HEK293 (cell line): ENCODE data around the gene NOVA2.

Experiments used
- BCL6B ChIP-seq: fragments of 450-650 bp; formaldehyde crosslinking; IDR thresholded peaks from 2 replicates; pipeline ENCODE4 v1.5.1; 2017; ENCODE audit warnings: missing biosample characterization, missing genetic modification characterization
- GFI1B ChIP-seq: fragments of 450-650 bp; formaldehyde crosslinking; IDR thresholded peaks from 2 replicates; pipeline ENCODE4 v1.5.1; 2016; ENCODE audit warnings: missing biosample characterization, missing genetic modification characterization
- GLIS1 ChIP-seq: fragments of 450-650 bp; formaldehyde crosslinking; IDR thresholded peaks from 2 replicates; pipeline ENCODE4 v1.5.1; 2016; ENCODE audit warnings: missing biosample characterization, missing genetic modification characterization
- HOXA7 ChIP-seq: sonication (generic); formaldehyde crosslinking; IDR thresholded peaks from 2 replicates; pipeline ENCODE4 v1.8.1; 2022; ENCODE audit warnings: missing genetic modification reagents, borderline replicate concordance
- HOXC10 ChIP-seq: sonication (generic); formaldehyde crosslinking; IDR thresholded peaks from 2 replicates; pipeline ENCODE4 v1.8.1; 2023; ENCODE audit warnings: mild to moderate bottlenecking, missing genetic modification reagents
- KLF1 ChIP-seq: fragments of 450-650 bp; formaldehyde crosslinking; IDR thresholded peaks from 2 replicates; pipeline ENCODE4 v1.5.1; 2016; ENCODE audit warnings: missing biosample characterization, missing genetic modification characterization
- OVOL3 ChIP-seq: fragments of 450-650 bp; formaldehyde crosslinking; IDR thresholded peaks from 2 replicates; pipeline ENCODE4 v1.5.1; 2016; ENCODE audit warnings: missing biosample characterization, missing genetic modification characterization
- YY1 ChIP-seq: fragments of 450-650 bp; formaldehyde crosslinking; IDR thresholded peaks from 2 replicates; pipeline ENCODE4 v1.5.1; 2018; ENCODE audit warnings: missing biosample characterization, missing genetic modification characterization
- ZBTB10 ChIP-seq: fragments of 450-650 bp; formaldehyde crosslinking; IDR thresholded peaks from 2 replicates; pipeline ENCODE4 v1.5.1; 2016; ENCODE audit warnings: missing biosample characterization, missing genetic modification characterization
- ZIC2 ChIP-seq: fragments of 450-650 bp; formaldehyde crosslinking; IDR thresholded peaks from 2 replicates; pipeline ENCODE4 v1.5.1; 2016; ENCODE audit warnings: missing biosample characterization, missing genetic modification characterization
- ZNF10 ChIP-seq: fragments of 450-650 bp; formaldehyde crosslinking; IDR thresholded peaks from 2 replicates; pipeline ENCODE4 v1.5.1; 2017; ENCODE audit warnings: missing biosample characterization, missing genetic modification characterization
- ZNF132 ChIP-seq: fragments of 450-650 bp; formaldehyde crosslinking; IDR thresholded peaks from 2 replicates; pipeline ENCODE4 v1.5.1; 2017; ENCODE audit warnings: missing biosample characterization, missing genetic modification characterization, borderline replicate concordance
- ZNF148 ChIP-seq: fragments of 450-650 bp; formaldehyde crosslinking; IDR thresholded peaks from 2 replicates; pipeline ENCODE4 v1.5.0; 2017; ENCODE audit warnings: missing biosample characterization, missing genetic modification characterization, borderline replicate concordance
- ZNF175 ChIP-seq: fragments of 450-650 bp; formaldehyde crosslinking; IDR thresholded peaks from 2 replicates; pipeline ENCODE4 v1.5.1; 2016; ENCODE audit warnings: missing biosample characterization, missing genetic modification characterization
- ZNF2 ChIP-seq: fragments of 450-650 bp; formaldehyde crosslinking; IDR thresholded peaks from 2 replicates; pipeline ENCODE4 v1.5.1; 2016; ENCODE audit warnings: missing biosample characterization, missing genetic modification characterization
- ZNF280D ChIP-seq: fragments of 450-650 bp; formaldehyde crosslinking; IDR thresholded peaks from 2 replicates; pipeline ENCODE4 v1.5.1; 2016; ENCODE audit warnings: missing biosample characterization, missing genetic modification characterization
- ZNF311 ChIP-seq: fragments of 450-650 bp; formaldehyde crosslinking; IDR thresholded peaks from 2 replicates; pipeline ENCODE4 v1.5.1; 2017; ENCODE audit warnings: missing biosample characterization, missing genetic modification characterization, borderline replicate concordance
- ZNF362 ChIP-seq: fragments of 450-650 bp; formaldehyde crosslinking; IDR thresholded peaks from 2 replicates; pipeline ENCODE4 v1.5.1; 2016; ENCODE audit warnings: missing biosample characterization, missing genetic modification characterization
- ZNF366 ChIP-seq: fragments of 450-650 bp; formaldehyde crosslinking; conservative IDR thresholded peaks from 2 replicates; pipeline ENCODE4 v1.5.1; 2016; ENCODE audit warnings: missing biosample characterization, missing genetic modification characterization
- ZNF624 ChIP-seq: fragments of 450-650 bp; formaldehyde crosslinking; IDR thresholded peaks from 2 replicates; pipeline ENCODE4 v1.5.1; 2017; ENCODE audit warnings: missing biosample characterization, missing genetic modification characterization
- ZNF654 ChIP-seq: fragments of 450-650 bp; formaldehyde crosslinking; IDR thresholded peaks from 2 replicates; pipeline ENCODE4 v1.5.1; 2016; ENCODE audit warnings: low read depth, missing biosample characterization, missing genetic modification characterization
- ZNF664 ChIP-seq: fragments of 450-650 bp; formaldehyde crosslinking; IDR thresholded peaks from 2 replicates; pipeline ENCODE4 v1.5.1; 2016; ENCODE audit warnings: missing biosample characterization, missing genetic modification characterization
- ZNF747 ChIP-seq: fragments of 450-650 bp; formaldehyde crosslinking; IDR thresholded peaks from 2 replicates; pipeline ENCODE4 v1.5.1; 2016; ENCODE audit warnings: missing biosample characterization, missing genetic modification characterization
- TF ChIP-seq, protein P1 (sequence below): fragments of 450-650 bp; formaldehyde crosslinking; IDR thresholded peaks from 2 replicates; pipeline ENCODE4 v1.5.1; 2017; ENCODE audit warnings: missing biosample characterization, missing genetic modification characterization

The NOVA2 gene

GRCh38 chr19:45929247-45929646 lies 44.4 kb downstream of the NOVA2 start (continued):
- no peak for TF ChIP-seq ZNF132 (tag by site-specific recombination)
- TF ChIP-seq ZBTB10 (tag by site-specific recombination), result no peak
- no peak for TF ChIP-seq KLF1 (tag by site-specific recombination)
- TF ChIP-seq ZNF2 (tag by site-specific recombination), result no peak
- TF ChIP-seq YY1 (tag by site-specific recombination), result no peak
- TF ChIP-seq ZNF148 (tag by site-specific recombination), result no peak
- no peak for TF ChIP-seq ZNF280D (tag by site-specific recombination)
- TF ChIP-seq ZNF10 (tag by site-specific recombination), result no peak
- TF ChIP-seq, protein P1, sequence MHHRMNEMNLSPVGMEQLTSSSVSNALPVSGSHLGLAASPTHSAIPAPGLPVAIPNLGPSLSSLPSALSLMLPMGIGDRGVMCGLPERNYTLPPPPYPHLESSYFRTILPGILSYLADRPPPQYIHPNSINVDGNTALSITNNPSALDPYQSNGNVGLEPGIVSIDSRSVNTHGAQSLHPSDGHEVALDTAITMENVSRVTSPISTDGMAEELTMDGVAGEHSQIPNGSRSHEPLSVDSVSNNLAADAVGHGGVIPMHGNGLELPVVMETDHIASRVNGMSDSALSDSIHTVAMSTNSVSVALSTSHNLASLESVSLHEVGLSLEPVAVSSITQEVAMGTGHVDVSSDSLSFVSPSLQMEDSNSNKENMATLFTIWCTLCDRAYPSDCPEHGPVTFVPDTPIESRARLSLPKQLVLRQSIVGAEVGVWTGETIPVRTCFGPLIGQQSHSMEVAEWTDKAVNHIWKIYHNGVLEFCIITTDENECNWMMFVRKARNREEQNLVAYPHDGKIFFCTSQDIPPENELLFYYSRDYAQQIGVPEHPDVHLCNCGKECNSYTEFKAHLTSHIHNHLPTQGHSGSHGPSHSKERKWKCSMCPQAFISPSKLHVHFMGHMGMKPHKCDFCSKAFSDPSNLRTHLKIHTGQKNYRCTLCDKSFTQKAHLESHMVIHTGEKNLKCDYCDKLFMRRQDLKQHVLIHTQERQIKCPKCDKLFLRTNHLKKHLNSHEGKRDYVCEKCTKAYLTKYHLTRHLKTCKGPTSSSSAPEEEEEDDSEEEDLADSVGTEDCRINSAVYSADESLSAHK (tag by site-specific recombination), result no peak
- TF ChIP-seq ZNF654 (tag by site-specific recombination), result no peak
- TF ChIP-seq BCL6B (tag by site-specific recombination), result no peak
- no peak for TF ChIP-seq ZNF624 (tag by site-specific recombination)
- TF ChIP-seq ZNF311, result no peak
- TF ChIP-seq ZNF747, result 0 out of 2 replicates have a peak, but pooled peaks have one; percentile 45
- no peak for TF ChIP-seq ZNF664 (tag by site-specific recombination)
- TF ChIP-seq ZIC2, result no peak
- TF ChIP-seq GLIS1, result no peak
- peak; percentile 65 for TF ChIP-seq ZNF366 (tag by site-specific recombination)
- TF ChIP-seq OVOL3 (tag by site-specific recombination), result no peak
- no peak for TF ChIP-seq ZNF175 (tag by site-specific recombination)
- no peak for TF ChIP-seq HOXA7 (CRISPR knock-in tag)
- TF ChIP-seq GFI1B (tag by site-specific recombination), result no peak
- TF ChIP-seq ZNF362 (tag by site-specific recombination), result no peak
- TF ChIP-seq HOXC10 (CRISPR knock-in tag), result no peak
